ENCODE measurements around the gene ADRM1. TPM values are rescaled to one million over a fixed set of nuclear protein-coding genes. Genes with fewer than 3 reads are reported as not detected.

Gene ADRM1
- total RNA-seq, 2 experiments from 2014 or later: 92.8 to 103 TPM

DNA sequence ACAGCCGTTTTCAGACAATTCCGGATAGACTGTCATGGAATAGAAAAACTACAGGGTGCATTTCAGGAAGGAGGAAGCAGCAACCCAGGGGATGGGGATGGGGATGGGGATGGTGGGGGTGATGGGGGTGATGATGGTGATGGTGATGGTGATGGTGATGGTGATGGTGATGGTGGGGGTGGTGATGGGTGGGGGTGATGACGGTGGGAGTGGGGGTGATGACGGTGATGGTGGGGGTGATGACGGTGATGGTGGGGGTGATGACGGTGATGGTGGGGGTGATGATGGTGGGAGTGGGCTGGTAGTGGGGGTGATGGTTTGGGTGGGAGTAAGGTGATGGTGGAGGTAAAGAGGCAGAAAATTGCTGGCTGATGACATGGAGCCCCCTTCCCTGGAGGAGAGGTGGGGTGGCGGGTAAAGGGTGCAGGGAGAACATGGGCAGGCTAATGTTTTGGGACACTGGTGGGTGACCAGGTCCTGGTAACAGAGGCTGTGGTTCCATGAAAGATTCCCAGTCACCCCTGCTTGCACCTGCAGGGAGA is 46.8 kb downstream of the ADRM1 start:
- Mint-ChIP-seq H3K36me3 (ENCODE audit: low read depth) (no peaks in the 10 kb centered on the region), H3K4me3 (no peak overlapping the region), H3K27me3 (no peaks in the 10 kb centered on the region), H3K27ac (no peak overlapping the region), H3K4me1 (no peaks in the 10 kb centered on the region), H3K9me3 (ENCODE audit: low read depth) (peaks cover 5% of the 10 kb centered on the region)
- ATAC-seq: no peak
- ChIA-PET CTCF (interaction anchor here (1.0 kb wide), 1 partner anchor 41 kb away, joined by 3 read pairs; no protein-coding TSS in a partner anchor), POLR2A (interaction anchor here (0.6 kb wide), 1 partner anchor 15 kb away, joined by 3 read pairs; no protein-coding TSS in a partner anchor)
- DNase-seq: no peak
- intact Hi-C loops (cut with DNase I, micrococcal nuclease): no loop called here

DNA sequence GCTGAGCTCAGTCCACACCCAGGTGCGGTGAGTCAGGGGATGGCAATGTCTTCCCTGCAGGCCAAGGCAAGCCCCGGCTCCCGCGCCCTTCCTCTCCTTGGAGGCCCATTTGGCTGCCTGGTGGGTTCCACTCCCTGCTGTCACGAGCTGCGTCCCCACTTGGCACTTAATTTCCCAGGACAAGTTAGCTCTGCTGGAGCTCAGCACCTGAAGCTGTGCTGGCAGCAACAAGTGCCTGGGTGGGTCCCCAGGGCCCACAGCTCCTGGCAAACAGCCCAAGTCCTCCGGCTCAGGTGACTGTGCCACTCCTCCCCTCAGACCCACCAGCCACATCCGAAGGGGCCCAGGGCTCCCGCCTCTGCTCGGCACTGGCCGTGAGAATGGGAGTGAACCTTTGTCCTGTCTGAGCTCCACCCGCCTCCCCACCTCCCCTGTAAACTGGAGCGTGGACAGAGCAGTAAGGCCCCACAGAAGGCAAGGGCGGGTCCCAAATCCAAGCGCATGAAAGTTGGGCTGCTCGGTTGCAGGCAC is 47.4 kb downstream of the ADRM1 start:
- ChIA-PET CTCF (interaction anchor here (1.0 kb wide), 2 partner anchors 13 to 41 kb away, joined by 3 read pairs; no protein-coding TSS in a partner anchor), POLR2A (interaction anchor here (0.6 kb wide), 1 partner anchor 14 kb away, joined by 3 read pairs; no protein-coding TSS in a partner anchor)
- Mint-ChIP-seq H3K36me3 (ENCODE audit: low read depth) (no peaks in the 10 kb centered on the region), H3K27ac (no peak overlapping the region), H3K4me1 (no peaks in the 10 kb centered on the region), H3K27me3 (no peaks in the 10 kb centered on the region), H3K9me3 (ENCODE audit: low read depth) (peaks cover 5% of the 10 kb centered on the region), H3K4me3 (no peak overlapping the region)
- DNase-seq (no peak), ATAC-seq (no peak)
- intact Hi-C loops (cut with DNase I, micrococcal nuclease): no loop called here

DNA sequence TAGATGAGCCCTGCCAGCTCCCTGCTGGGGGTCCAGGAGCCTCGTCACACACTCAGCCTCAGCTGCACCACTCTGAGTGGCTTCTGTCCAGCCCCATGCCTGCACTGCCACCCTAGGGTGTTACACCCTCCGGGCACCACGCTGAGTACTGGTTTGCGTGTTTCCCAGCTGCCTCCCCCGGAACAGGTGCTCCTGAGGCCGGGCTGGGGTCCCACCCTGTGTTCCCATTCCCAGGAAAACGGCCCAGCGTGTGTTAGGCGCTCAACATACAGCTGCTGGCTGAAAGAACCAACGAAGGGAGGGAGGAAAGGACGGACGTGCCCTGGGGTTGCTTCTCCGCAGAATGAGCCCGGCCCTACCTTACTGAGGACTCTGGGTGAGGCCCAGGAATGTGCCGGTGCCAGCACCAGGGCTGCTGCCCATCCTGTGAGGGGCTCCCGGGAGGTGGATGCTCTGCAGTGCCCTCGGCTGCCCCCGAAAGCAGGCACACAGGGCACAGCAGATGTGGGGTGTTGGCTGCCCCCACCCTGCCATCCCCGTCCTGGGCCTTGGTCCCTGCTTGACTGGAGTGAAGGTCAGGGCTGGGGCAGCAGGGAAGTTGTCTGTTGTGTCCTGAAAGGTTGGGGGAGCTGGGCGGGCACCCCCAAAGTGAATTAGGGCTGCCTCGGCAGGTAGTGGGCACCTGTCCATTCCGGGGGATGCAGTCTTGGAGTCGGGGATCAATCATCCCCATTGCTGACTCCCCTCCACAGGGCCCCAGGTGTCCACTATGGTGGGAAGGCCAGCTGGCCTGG is 48.0 kb downstream of the ADRM1 start:
- Mint-ChIP-seq H3K4me1 (no peaks in the 10 kb centered on the region), H3K27ac (no peak overlapping the region), H3K9me3 (ENCODE audit: low read depth) (peaks cover 5% of the 10 kb centered on the region), H3K27me3 (no peaks in the 10 kb centered on the region), H3K36me3 (ENCODE audit: low read depth) (no peaks in the 10 kb centered on the region), H3K4me3 (no peak overlapping the region)
- ATAC-seq (no peak), DNase-seq (no peak)
- CTCF ChIA-PET: interaction anchor here (1.0 kb wide), 2 partner anchors 13 to 40 kb away, joined by 3 read pairs; no protein-coding TSS in a partner anchor
- POLR2A ChIA-PET: interaction anchor here (0.6 kb wide), 1 partner anchor 14 kb away, joined by 3 read pairs; no protein-coding TSS in a partner anchor
- intact Hi-C loops (cut with DNase I, micrococcal nuclease): no loop called here

DNA sequence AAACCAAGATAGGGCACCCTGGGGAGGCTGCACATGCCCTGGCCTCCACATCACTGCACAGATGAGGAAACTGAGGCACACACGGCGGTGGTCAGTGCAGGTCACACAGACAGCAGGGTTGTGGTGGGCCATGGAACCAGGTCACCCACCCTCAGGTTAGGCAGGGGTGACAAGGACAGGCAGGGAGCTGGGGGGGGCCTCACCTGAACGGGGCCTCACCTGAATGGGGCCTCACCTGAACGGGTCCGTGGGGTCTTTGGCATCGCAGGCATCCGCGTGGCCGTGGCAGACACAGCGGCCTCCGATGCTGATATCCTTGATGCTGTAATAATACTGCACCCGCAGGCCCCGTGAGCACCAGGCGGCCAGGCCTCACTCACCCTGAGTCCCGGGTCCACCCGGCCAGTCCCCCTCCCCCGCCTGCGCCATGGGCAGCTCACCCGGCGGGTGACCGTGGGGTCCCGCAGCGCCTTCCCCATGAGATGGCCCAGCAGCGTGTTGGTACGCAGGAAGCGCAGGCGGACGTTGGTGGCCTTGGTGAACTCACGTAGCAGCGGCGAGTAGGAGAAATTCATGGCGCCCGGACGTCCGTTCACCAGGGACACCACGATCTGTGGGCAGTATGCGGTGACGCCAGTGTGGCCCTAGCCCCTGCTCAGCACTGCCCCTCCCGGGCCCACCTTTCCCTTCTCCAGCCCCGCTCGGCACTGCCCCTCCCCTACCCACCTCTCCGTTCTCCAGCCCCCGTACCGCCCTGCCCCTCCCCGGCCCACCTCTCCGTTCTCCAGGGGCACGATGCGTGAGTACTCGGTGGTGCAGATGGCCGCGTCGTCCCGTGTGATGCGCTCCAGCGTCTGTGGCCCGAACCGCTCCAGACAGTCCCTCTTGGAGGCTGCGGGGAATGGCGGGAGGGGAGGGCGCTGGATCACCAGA is 48.9 kb downstream of the ADRM1 start:
- Mint-ChIP-seq H3K36me3 (ENCODE audit: low read depth) (no peaks in the 10 kb centered on the region), H3K27ac (no peak overlapping the region), H3K9me3 (ENCODE audit: low read depth) (peaks cover 5% of the 10 kb centered on the region), H3K27me3 (peaks cover 2% of the 10 kb centered on the region), H3K4me1 (no peaks in the 10 kb centered on the region), H3K4me3 (no peak overlapping the region)
- POLR2A ChIA-PET: no interaction called here
- CTCF ChIA-PET: interaction anchor here (1.0 kb wide), 1 partner anchor 12 kb away, joined by 3 read pairs; no protein-coding TSS in a partner anchor
- intact Hi-C loops (cut with DNase I, micrococcal nuclease): no loop called here
- ATAC-seq: no peak
- DNase-seq: no peak

DNA sequence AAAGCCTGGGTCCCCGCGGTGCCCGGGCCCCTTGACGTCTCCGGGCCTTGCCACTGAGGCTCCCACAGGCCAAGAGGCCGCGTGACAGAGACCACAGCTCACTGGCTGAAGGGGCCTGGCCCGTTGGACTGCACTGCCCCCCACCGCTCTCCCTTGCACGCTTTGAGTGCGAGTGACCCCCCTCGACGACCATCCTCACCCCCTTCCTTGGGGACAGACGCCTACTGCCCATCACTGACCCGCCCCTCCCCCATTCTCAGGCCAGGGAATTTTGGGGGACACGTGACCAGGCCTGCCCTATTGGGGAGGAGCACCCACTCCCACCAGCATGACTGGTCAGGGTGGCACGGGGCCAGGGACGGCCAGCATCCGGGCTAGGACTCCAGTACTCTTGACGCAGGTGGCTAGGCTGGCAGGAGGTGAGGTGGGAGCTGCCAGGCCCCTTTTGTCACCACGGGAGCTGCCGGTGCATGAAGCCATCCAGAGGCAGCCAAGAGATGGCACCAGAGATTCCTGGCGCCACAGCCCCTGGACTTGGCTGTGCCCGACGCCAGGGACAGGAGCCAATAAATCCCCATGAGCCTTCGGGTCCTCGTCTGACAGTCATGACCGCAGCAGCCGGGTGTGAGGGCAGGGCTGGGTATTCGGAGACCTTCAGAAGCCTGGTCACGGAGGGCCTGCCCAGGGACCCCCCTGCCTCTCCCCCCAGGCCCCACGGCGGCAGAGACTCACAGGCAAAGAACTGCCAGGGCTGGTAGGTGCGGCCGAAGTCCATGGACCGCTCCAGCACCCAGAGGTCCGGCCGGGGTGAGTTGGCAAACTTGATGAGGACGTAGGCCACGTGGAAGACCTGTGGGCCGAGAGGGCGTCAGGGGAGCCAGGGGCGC is 49.8 kb downstream of the ADRM1 start:
- Mint-ChIP-seq H3K36me3 (ENCODE audit: low read depth) (no peaks in the 10 kb centered on the region), H3K4me1 (no peaks in the 10 kb centered on the region), H3K9me3 (ENCODE audit: low read depth) (peaks cover 5% of the 10 kb centered on the region), H3K27me3 (peaks cover 2% of the 10 kb centered on the region), H3K27ac (no peak overlapping the region), H3K4me3 (no peak overlapping the region)
- DNase-seq: no peak
- intact Hi-C loops (cut with DNase I, micrococcal nuclease): no loop called here
- ChIA-PET POLR2A (no interaction called here), CTCF (no interaction called here)
- ATAC-seq: no peak

DNA sequence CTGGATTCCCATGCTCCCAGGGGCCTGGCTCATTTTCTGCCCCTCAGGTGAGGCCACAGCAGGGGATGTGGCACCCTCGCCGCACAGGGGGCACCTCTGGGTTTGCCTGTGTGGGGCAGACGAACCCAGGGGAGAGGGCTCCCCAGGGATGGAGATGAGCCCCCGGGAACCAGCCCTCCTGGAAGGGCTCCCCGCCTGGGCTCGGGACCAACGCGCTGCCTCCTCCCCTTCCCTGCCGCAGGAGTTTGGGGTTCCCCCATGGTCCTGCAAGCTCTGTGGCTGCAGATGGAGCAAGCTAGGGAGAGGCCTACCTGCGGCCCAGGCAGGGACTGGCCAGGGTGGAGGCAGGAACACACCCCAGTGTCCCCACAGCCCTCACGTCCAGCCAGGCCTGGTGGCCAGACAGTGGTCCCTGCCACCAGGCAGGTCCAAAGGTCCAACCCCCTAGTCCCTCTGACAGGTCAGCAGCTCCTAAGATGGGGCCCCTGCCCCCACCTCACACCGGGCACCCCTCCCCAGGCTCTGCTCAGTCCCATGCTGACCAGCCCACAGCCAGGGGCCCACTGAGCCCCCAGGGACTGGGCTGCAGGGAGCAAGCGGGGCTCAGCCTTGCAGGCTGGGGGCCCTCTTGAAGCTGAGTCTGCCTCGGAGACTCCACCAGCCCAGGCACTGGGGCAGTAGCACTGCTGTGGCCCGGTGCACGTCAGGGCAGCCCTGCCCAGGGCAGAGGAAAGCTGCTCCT is 50.7 kb downstream of the ADRM1 start:
- POLR2A ChIA-PET: no interaction called here
- intact Hi-C loops (cut with DNase I, micrococcal nuclease): no loop called here

DNA sequence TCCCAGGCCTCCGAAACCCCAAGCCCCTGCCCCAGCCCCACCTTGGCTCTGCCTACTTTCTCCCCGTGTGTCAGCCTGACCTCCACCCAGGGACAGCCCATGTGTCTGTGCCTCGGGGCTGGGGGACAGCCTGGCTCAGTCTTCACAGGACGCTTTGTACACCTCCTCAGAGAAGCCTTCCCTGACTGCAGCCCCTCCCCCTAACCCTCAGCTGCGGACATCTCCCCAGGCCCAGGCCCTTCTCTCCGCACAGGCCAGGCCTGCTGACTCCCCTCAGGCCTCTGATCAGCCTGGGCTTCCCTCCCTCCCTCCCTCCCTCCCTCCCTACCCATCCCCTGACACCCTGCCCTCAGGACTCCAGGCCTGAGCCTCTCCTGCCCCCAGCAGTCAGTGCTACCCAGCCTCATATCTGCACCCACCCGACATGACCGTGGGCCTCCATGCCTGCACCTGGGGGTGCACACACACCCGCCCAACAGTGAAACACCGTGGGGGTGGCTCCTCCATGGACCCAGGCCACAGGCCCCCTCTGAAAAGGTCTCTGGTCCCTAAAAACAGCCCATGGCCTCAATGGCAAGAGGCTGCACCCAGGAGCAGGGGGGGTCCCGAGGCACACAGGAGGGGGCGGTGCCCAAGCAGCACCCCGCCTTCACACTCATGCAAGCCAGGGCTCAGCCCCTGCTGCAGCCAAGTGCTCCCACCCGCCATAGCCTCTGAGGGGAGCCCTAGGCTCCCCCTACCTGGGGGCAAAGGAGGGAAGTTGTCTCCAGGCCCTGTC is 51.4 kb downstream of the ADRM1 start:
- Mint-ChIP-seq H3K4me1 (no peaks in the 10 kb centered on the region), H3K36me3 (ENCODE audit: low read depth) (no peaks in the 10 kb centered on the region), H3K27me3 (peaks cover 2% of the 10 kb centered on the region), H3K27ac (no peak overlapping the region), H3K9me3 (ENCODE audit: low read depth) (peaks cover 2% of the 10 kb centered on the region), H3K4me3 (no peak overlapping the region)
- no peak for DNase-seq
- intact Hi-C loops (cut with DNase I, micrococcal nuclease): no loop called here
- no peak for ATAC-seq
- POLR2A ChIA-PET: no interaction called here
- CTCF ChIA-PET: interaction anchor here (0.5 kb wide), 1 partner anchor 1976 kb away, joined by 3 read pairs; no protein-coding TSS in a partner anchor

More for the DNA sequence above, 50.7 kb downstream of the ADRM1 start:
- Mint-ChIP-seq H3K27me3 (peaks cover 2% of the 10 kb centered on the region), H3K27ac (no peak overlapping the region), H3K36me3 (ENCODE audit: low read depth) (no peaks in the 10 kb centered on the region), H3K4me1 (no peaks in the 10 kb centered on the region), H3K9me3 (ENCODE audit: low read depth) (peaks cover 5% of the 10 kb centered on the region), H3K4me3 (no peak overlapping the region)
- DNase-seq (no peak), ATAC-seq (no peak)
- CTCF ChIA-PET: interaction anchor here (0.5 kb wide), 1 partner anchor 1975 kb away, joined by 3 read pairs; no protein-coding TSS in a partner anchor

DNA sequence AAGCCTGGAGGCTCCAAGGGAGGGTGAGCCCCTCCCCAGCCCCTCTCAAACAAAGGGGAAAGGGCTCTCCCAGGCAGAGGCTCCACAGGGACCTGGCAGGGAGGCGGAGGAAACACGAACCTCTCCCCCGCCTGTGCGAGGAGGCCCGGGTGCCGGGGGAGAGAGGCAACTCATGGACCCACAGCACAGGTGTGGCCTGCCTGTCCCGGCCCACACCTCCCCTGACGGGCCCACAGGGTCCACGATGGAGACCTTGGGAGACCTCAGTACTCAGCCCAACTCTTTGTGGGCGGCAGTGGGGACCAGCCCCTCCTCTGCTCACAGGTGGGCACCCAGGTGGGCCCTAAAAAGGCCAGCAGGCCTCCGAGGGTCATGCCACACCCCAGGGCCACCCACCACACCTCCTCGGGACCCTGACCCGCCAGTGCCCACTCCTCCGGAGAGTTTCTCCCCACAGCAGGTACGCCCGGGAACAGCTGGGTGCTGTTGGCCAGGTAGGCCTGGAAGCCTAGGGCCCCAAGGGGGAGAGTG is 52.1 kb downstream of the ADRM1 start:
- H3K4me1 Mint-ChIP-seq: no peaks in the 10 kb centered on the region
- H3K27me3 Mint-ChIP-seq: peaks cover 2% of the 10 kb centered on the region
- intact Hi-C loops (cut with DNase I, micrococcal nuclease): no loop called here
- H3K9me3 Mint-ChIP-seq (ENCODE audit: low read depth): no peaks in the 10 kb centered on the region
- no peak for ATAC-seq
- POLR2A ChIA-PET: no interaction called here
- CTCF ChIA-PET: no interaction called here
- H3K27ac Mint-ChIP-seq: no peak overlapping the region
- no peak overlapping the region for H3K4me3 Mint-ChIP-seq
- DNase-seq: no peak
- H3K36me3 Mint-ChIP-seq (ENCODE audit: low read depth): no peaks in the 10 kb centered on the region

DNA sequence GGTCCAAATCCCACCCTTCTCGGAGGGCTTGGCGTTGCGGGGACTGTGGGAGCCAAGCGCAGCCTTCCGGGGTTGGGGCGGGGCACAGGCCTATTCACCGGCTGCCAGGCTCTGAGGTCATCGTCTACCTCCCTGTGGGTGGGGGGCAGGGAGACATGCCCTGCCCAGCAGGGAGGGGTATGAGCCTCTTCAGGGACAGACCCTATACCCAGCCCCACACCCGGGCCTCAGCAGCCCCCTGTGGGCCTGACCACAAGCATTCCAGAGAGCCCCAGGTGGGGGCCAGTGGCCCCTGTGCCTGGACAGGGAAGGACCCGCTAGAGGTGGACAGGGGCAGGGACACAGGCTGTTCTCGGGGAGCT is 52.7 kb downstream of the ADRM1 start:
- no peak for DNase-seq
- ChIA-PET CTCF (no interaction called here), POLR2A (no interaction called here)
- Mint-ChIP-seq H3K27ac (no peak overlapping the region), H3K36me3 (ENCODE audit: low read depth) (no peaks in the 10 kb centered on the region), H3K27me3 (peaks cover 2% of the 10 kb centered on the region), H3K4me3 (no peak overlapping the region), H3K4me1 (no peaks in the 10 kb centered on the region), H3K9me3 (ENCODE audit: low read depth) (no peaks in the 10 kb centered on the region)
- no peak for ATAC-seq
- intact Hi-C loops (cut with DNase I, micrococcal nuclease): no loop called here
